ENCODE measurements around the gene DNAH5. TPM values are rescaled to one million over a fixed set of nuclear protein-coding genes. Genes with fewer than 3 reads are reported as not detected.
A peak's percentile ranks its signal among the peaks of the same experiment; 100 is the strongest.

DNAH5 gene
- total and polyA plus RNA-seq, 2 of the 13 experiments (the other 11 are each of a cell fraction or from before 2014, with no cell fraction given), result 0.09 TPM

DNA sequence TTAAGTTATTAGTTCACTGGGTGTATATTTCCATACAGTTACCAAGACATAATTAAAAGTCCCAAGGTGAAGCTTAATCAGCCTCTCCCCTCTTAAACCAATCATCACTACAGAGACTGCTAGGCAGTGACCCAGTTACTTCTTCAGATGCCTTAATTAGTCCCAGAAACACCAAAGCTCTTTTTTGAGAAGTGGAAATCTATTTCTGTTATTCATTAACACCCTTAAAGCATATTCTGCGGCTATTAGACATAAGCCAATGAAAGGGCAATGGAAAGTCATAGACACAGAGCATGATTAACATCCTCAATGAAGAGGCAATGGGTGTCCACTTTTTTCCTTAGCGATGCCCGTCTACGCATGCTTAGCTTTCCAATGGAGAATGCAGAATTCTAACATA lies 48.3 kb upstream of the DNAH5 start:
- no peaks in the 10 kb centered on the region for H4K20me1 ChIP-seq (ENCODE audit: insufficient read depth, low read length)
- H3K4me2 ChIP-seq (ENCODE audit: low read depth, low read length), result no peak overlapping the region
- no peak overlapping the region for H3K27ac ChIP-seq (ENCODE audit: extremely low read length, insufficient read depth, low read length)
- peaks cover 0 to 4% of the 10 kb centered on the region in 2 experiments; a peak in 1 of 5 replicates for H3K27me3 ChIP-seq (ENCODE audit: control insufficient read depth in 1 of 2, insufficient read depth in 2 of 2, low read length in 2 of 2)
- FAIRE-seq (no peak), ATAC-seq (no peak), DNase-seq (ENCODE audit: low spot score) (no peak)
- no peak for TF ChIP-seq ZBTB20 (CRISPR knock-in tag; IDR thresholded peaks at IDR 0.05; ENCODE audit: borderline replicate concordance, low read depth)
- no peaks in the 10 kb centered on the region for H3K4me1 ChIP-seq (ENCODE audit: insufficient read depth, low read length)
- CTCF ChIA-PET (ENCODE audit: low intra/inter-chr PET ratio, low total read pairs), result no interaction called here
- H3K4me3 ChIP-seq (replicated peaks in 1 of 3; ENCODE audit: insufficient read depth in 1 of 3, low read depth in 2 of 3, low read length in 3 of 3), result no peak overlapping the region
- no peak overlapping the region for H3K9ac ChIP-seq (ENCODE audit: insufficient read depth, low read depth, low read length)
- POLR2A ChIA-PET, result no interaction called here
- in situ Hi-C loops (cut with HindIII; ENCODE audit: extremely low pct_ligation_motif_present, low pct_unique_long_range_greater_than_20kb), result no loop called here
- H3K9me3 ChIP-seq (ENCODE audit: low read length), result peaks cover 4% of the 10 kb centered on the region
- no peak overlapping the region for H2AFZ ChIP-seq (ENCODE audit: low read length)
- no TSS peak for BruUV-seq (replicated peaks)
- intact Hi-C loops (cut with micrococcal nuclease; ENCODE audit: unreplicated experiment), result no loop called here
- H3K36me3 ChIP-seq (replicated peaks in 1 of 2; ENCODE audit: control insufficient read depth in 1 of 2, insufficient read depth in 2 of 2, low read length in 2 of 2), result no peaks in the 10 kb centered on the region
- H3K79me2 ChIP-seq (ENCODE audit: insufficient read depth, low read length), result no peaks in the 10 kb centered on the region
- WGBS (ENCODE audit: low lambda C conversion rate), result 76% methylated on average over 4 of the region's 4 CpGs

DNA sequence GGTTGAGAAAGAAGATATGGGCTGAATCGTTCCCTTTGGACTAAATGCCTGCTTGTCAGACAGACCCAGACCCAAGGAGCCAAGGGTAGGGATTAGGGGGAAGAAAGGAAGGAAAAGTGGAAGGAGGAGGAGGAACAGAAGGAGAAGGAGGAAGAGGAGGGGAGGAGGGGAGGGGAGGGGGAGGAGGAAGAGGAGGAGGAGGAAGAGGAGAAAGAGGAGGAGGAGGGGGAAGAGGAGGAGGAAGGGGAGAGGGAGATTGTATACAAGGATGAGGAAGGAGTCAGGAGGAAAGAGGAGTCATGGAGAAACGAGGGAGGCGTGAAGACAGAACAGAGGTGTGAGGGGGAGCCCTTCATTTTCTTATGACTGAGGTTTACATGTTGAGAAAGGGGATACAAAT lies 46.9 kb upstream of the DNAH5 start:
- Histone ChIP-seq H3K9me3 (ENCODE audit: low read length) (no peaks in the 10 kb centered on the region), H3K79me2 (ENCODE audit: insufficient read depth, low read length) (no peaks in the 10 kb centered on the region), H3K27me3 (ENCODE audit: control insufficient read depth in 1 of 2, insufficient read depth in 2 of 2, low read length in 2 of 2) (peaks cover 0 to 4% of the 10 kb centered on the region in 2 experiments; a peak in 1 of 5 replicates), H3K27ac (ENCODE audit: extremely low read length, insufficient read depth, low read length) (no peak overlapping the region), H4K20me1 (ENCODE audit: insufficient read depth, low read length) (no peaks in the 10 kb centered on the region), H3K4me3 (replicated peaks in 1 of 3; ENCODE audit: insufficient read depth in 1 of 3, low read depth in 2 of 3, low read length in 3 of 3) (no peak overlapping the region), H3K36me3 (replicated peaks in 1 of 2; ENCODE audit: control insufficient read depth in 1 of 2, insufficient read depth in 2 of 2, low read length in 2 of 2) (no peaks in the 10 kb centered on the region), H3K4me1 (ENCODE audit: insufficient read depth, low read length) (no peaks in the 10 kb centered on the region), H2AFZ (ENCODE audit: low read length) (no peak overlapping the region), H3K9ac (ENCODE audit: insufficient read depth, low read depth, low read length) (no peak overlapping the region), H3K4me2 (ENCODE audit: low read depth, low read length) (no peak overlapping the region)
- WGBS (ENCODE audit: low lambda C conversion rate), result 31% methylated on average over 3 of the region's 3 CpGs
- no peak for FAIRE-seq
- no peak for ATAC-seq
- TF ChIP-seq HNRNPK (IDR thresholded peaks at IDR 0.05; ENCODE audit: low read depth, low read length, poor library complexity, severe bottlenecking), result peak; percentile 38
- no peak for TF ChIP-seq ZSCAN12 (CRISPR knock-in tag; IDR thresholded peaks at IDR 0.05)
- in situ Hi-C loops (cut with HindIII; ENCODE audit: extremely low pct_ligation_motif_present, low pct_unique_long_range_greater_than_20kb) (no loop called here), intact Hi-C loops (cut with micrococcal nuclease; ENCODE audit: unreplicated experiment) (no loop called here)
- ChIA-PET POLR2A (no interaction called here), CTCF (ENCODE audit: low intra/inter-chr PET ratio, low total read pairs) (no interaction called here)
- DNase-seq (ENCODE audit: low spot score), result no peak
- no TSS peak for BruUV-seq (replicated peaks)
